A673 (cell line): ENCODE measurements around the gene GRHL1.

Experiments used
- EZH2 ChIP-seq: fragments of 200-600 bp; sonication (generic); IDR thresholded peaks from 2 replicates; pipeline ENCODE4 v1.6.1; 2017; ENCODE audit warnings: borderline replicate concordance, low read depth, mild to moderate bottlenecking, mixed read lengths, antibody characterized with exemption, low read length; ENCODE audit not compliant: poor library complexity, severe bottlenecking
- TF ChIP-seq, protein P1 (sequence below): fragments of 300-800, 200-600 bp; sonication (generic); conservative IDR thresholded peaks from 2 replicates; pipeline ENCODE4 v1.5.1; 2017; ENCODE audit warnings: low read depth, mild to moderate bottlenecking, antibody characterized with exemption, low read length, moderate library complexity, mixed read lengths

DNA sequence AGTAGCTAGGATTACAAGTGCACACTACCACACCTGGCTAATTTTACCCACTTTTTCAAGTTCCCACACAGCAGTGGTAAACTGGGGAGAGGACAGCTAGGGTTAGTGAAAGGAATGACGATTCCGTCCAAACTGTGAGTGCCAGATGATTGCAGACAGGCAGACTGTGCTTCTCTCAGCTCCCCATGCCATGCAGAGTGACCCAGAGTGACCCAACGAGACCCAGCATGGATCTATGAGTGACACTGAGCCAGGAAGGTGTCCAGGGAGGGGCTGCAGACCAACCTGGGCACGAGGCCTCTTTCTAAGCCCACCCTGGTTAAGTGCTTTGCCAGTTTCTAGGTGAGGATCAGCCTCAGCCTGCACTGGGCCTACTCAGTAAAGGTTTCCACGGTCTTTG is 84.1 kb downstream of the GRHL1 start:
- TF ChIP-seq EZH2, result no peak
- TF ChIP-seq, protein P1, sequence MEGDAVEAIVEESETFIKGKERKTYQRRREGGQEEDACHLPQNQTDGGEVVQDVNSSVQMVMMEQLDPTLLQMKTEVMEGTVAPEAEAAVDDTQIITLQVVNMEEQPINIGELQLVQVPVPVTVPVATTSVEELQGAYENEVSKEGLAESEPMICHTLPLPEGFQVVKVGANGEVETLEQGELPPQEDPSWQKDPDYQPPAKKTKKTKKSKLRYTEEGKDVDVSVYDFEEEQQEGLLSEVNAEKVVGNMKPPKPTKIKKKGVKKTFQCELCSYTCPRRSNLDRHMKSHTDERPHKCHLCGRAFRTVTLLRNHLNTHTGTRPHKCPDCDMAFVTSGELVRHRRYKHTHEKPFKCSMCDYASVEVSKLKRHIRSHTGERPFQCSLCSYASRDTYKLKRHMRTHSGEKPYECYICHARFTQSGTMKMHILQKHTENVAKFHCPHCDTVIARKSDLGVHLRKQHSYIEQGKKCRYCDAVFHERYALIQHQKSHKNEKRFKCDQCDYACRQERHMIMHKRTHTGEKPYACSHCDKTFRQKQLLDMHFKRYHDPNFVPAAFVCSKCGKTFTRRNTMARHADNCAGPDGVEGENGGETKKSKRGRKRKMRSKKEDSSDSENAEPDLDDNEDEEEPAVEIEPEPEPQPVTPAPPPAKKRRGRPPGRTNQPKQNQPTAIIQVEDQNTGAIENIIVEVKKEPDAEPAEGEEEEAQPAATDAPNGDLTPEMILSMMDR, result no peak
